OCI-LY7 (cell line): ENCODE data around the gene KIF6.

Experiments used
- EZH2phosphoT487 ChIP-seq: fragments of 200-600 bp; sonication (generic); IDR thresholded peaks from 2 replicates; pipeline ENCODE4 v1.6.1; 2018; ENCODE audit warnings: low read depth, borderline replicate concordance, mild to moderate bottlenecking, mixed run types, antibody characterized with exemption, low read length, moderate library complexity, mixed read lengths
- TF ChIP-seq, protein P1 (sequence below): fragments of 200-600 bp; sonication (generic); conservative IDR thresholded peaks from 2 replicates; pipeline ENCODE4 v1.5.1; 2014; ENCODE audit warnings: mild to moderate bottlenecking, antibody characterized with exemption, low read length, moderate library complexity, mixed read lengths

DNA sequence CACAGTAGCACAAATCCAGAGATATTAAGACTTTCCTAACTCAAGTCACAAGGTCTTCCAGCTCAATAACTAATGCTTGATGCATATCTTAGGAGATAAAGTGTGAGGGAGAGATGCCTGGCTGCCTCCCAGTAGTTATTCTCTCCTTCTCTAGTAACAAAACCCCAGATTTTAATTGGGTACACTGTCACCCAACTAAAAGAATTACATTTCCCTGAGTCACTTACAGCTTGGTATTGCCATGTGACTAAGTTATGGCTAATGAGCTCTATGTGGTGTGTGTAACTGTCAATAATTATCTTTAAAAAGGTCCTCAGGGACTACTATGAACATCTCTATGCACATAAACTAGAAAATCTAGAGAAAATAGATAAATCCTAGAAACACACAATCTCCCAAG, 32.0 kb downstream of the KIF6 start:
- TF ChIP-seq, protein P1, sequence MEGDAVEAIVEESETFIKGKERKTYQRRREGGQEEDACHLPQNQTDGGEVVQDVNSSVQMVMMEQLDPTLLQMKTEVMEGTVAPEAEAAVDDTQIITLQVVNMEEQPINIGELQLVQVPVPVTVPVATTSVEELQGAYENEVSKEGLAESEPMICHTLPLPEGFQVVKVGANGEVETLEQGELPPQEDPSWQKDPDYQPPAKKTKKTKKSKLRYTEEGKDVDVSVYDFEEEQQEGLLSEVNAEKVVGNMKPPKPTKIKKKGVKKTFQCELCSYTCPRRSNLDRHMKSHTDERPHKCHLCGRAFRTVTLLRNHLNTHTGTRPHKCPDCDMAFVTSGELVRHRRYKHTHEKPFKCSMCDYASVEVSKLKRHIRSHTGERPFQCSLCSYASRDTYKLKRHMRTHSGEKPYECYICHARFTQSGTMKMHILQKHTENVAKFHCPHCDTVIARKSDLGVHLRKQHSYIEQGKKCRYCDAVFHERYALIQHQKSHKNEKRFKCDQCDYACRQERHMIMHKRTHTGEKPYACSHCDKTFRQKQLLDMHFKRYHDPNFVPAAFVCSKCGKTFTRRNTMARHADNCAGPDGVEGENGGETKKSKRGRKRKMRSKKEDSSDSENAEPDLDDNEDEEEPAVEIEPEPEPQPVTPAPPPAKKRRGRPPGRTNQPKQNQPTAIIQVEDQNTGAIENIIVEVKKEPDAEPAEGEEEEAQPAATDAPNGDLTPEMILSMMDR = no peak
- no peak for TF ChIP-seq EZH2phosphoT487
